Heart left ventricle (tissue), 16 donors: ENCODE results near the gene PLCB4. TPM values are rescaled to one million over a fixed set of nuclear protein-coding genes. Genes with fewer than 3 reads are reported as not detected.

Source experiments
- ATAC-seq, 4 donors: fragments of 200-7000 bp; cut with Tn5 transposase; one replicate each; pipeline ENCODE4 v1.9.1; 2020 to 2022; ENCODE audit warnings: moderate library complexity in 4 of 4, mild to moderate bottlenecking in 3 of 4, moderate number of reproducible peaks in 1 of 4
- DNase-seq, 5 donors: peaks; one replicate each; pipeline ENCODE4 v3.0.0-alpha.2; 2020
- H3K27ac ChIP-seq, 12 donors: fragments of 200-600 bp; sonication (generic) in 4 of 12; one replicate each; pipeline versions ENCODE4 v1.5.0 to v1.8.0; 2016 to 2022; ENCODE audit warnings: mild to moderate bottlenecking in 2 of 12
- H3K27me3 ChIP-seq, 9 donors: fragments of 200-600 bp; sonication (generic) in 2 of 9; one replicate each; pipeline versions ENCODE4 v1.5.1 to v1.8.0; 2016 to 2022; ENCODE audit warnings: mild to moderate bottlenecking in 3 of 9
- H3K36me3 ChIP-seq, 9 donors: fragments of 200-600 bp; sonication (generic) in 2 of 9; one replicate each; pipeline versions ENCODE4 v1.5.0 to v1.8.0; 2018 to 2022; ENCODE audit warnings: mild to moderate bottlenecking in 2 of 9
- H3K4me1 ChIP-seq, 12 donors: fragments of 200-600 bp; sonication (generic) in 4 of 12; one replicate each; pipeline versions ENCODE4 v1.5.0 to v1.8.0; 2016 to 2022; ENCODE audit warnings: mild to moderate bottlenecking in 3 of 12
- H3K4me3 ChIP-seq, 12 donors: fragments of 200-600 bp; sonication (generic) in 4 of 12; one replicate each; pipeline versions ENCODE4 v1.5.0 to v1.8.0; 2017 to 2022; ENCODE audit warnings: mild to moderate bottlenecking in 9 of 12, moderate library complexity in 4 of 12
- H3K9me3 ChIP-seq, 12 donors: fragments of 200-600 bp; sonication (generic) in 4 of 12; one replicate each; pipeline versions ENCODE4 v1.5.0 to v1.8.0; 2016 to 2022; ENCODE audit warnings: mild to moderate bottlenecking in 1 of 12
- CTCF ChIP-seq, 12 donors: fragments of 200-600 bp; sonication (generic) in 4 of 12; IDR thresholded peaks; one replicate each; pipeline versions ENCODE4 v1.5.0 to v1.8.0; 2018 to 2022; ENCODE audit warnings: antibody characterized with exemption in 12 of 12, mild to moderate bottlenecking in 5 of 12
- POLR2A ChIP-seq, 2 donors: fragments of 450-650 bp; IDR thresholded peaks; one replicate each; pipeline ENCODE4 v1.6.1; 2017; ENCODE audit warnings: antibody characterized with exemption in 2 of 2, mild to moderate bottlenecking in 2 of 2, moderate library complexity in 2 of 2
- WGBS, 4 donors: extraction: QIAGEN DNeasy Blood & Tissue Kit in 2 of 4; methylation state at CpG; one replicate each; pipeline versions ENCODE4 v1.1.5 to v1.1.7; 2013 to 2018; 5-methylcytosine and 5-hydroxymethylcytosine counted together
- intact Hi-C, 10 donors: fragments of 100-400 bp; cut with DNase I; formaldehyde crosslinking; loops; one replicate each; pipeline versions ENCODE4 v1.11.1 to v1.14.2; 2022
- polyA plus RNA-seq, 2 donors: library from polyadenylated mRNA; stranded (reverse); fragments of 200-250 nt; gene quantifications; one replicate each; pipeline ENCODE4 v1.2.3, GENCODE V29; 2013
- total RNA-seq, 9 donors: library from RNA; depleted of rRNA in 2 of 9; stranded (reverse); fragments of >200 nt in 2 of 9; fragmentation: NEBNext Ultra II Directional in 3 of 9; extraction: Animal tissue kit (Norgen Biotek cat#: 25700) in 3 of 9; gene quantifications; one replicate each; pipeline versions ENCODE4 v1.1.0 to v1.2.4, GENCODE V29; 2016 to 2023
- donor health status: ischemic (EF 13 %, LVEDD 7.1; RV severe dilation, severe dysfunction).
- donor health status: healthy with polysubstance abuse.
- donor health status: DM: no; HTN: yes; CAD: no.
- donor health status: DM: no; HTN: no; CAD: no.
- donor health status: ischemic (EF 25% LVEDD 6.9; RV normal size, moderate dysfunction).
- donor health status: ischemic (EF 25% LVEDD 5.7; RV mildly dilated, moderate dysfunction).
- donor health status: healthy.
- donor health status: DM: yes; HTN: yes; CAD: no.
- donor health status: ischemic (EF 35%, LVEDD 5.7; RV mildly dilated, moderate dysfunction).
- donor health status: nonischemic (EF 11% LVEDD 7.7; RV severe dilation, severe dysfunction).
- donor health status: DM: yes; HTN: yes; CAD: no.
- donor health status: PGD.
- donor health status: ischemic (EF 29% LVEDD 5.4; RV normal size, mild dysfunction).
- donor health status: nonischemic (EF 23%, LVEDD 6.1; RV moderate dilation, normal function).

PLCB4 gene
- total and polyA plus RNA-seq, 11 donors: 8.4 to 31.8 (median 18.5) TPM

GRCh38 chr20:9407805-9408421 is 339.0 kb downstream of the PLCB4 start:
- intact Hi-C loops: loop anchor here in 9 of 10 donors (1.0 to 5.0 kb wide), 4 partner anchors 201 to 509 kb away; no protein-coding TSS in a partner anchor
- peak in 3 of 5 donors; percentile 32 to 47 (median 33) for DNase-seq
- WGBS, 4 donors: 47 to 48% (median 48%) methylated on average over 8 of the region's 8 CpGs

GRCh38 chr20:9408422-9409300 is 339.8 kb downstream of the PLCB4 start:
- DNase-seq (no peak), ATAC-seq (no peak)
- Histone ChIP-seq H3K36me3 (peaks cover 0 to 94% (median 31%) of the 10 kb centered on the region in 9 donors), H3K27me3 (no peaks in the 10 kb centered on the region), H3K4me3 (no peak overlapping the region), H3K27ac (no peak overlapping the region), H3K4me1 (peaks cover 0 to 7% (median 0%) of the 10 kb centered on the region in 12 donors), H3K9me3 (no peaks in the 10 kb centered on the region)
- TF ChIP-seq POLR2A (IDR thresholded peaks at IDR 0.05) (no peak), CTCF (IDR thresholded peaks at IDR 0.05) (peak in 2 of 12 donors; percentile 7 to 45)
- WGBS, 4 donors: 67 to 77% (median 72%) methylated on average over 10 of the region's 10 CpGs
- intact Hi-C loops: loop anchor here in 7 of 10 donors (1.0 to 5.0 kb wide), 4 partner anchors 200 to 509 kb away; no protein-coding TSS in a partner anchor

More at GRCh38 chr20:9407805-9408421, 339.0 kb downstream of the PLCB4 start:
- Histone ChIP-seq H3K27me3 (no peaks in the 10 kb centered on the region), H3K4me3 (no peak overlapping the region), H3K9me3 (no peaks in the 10 kb centered on the region), H3K36me3 (peaks cover 0 to 96% (median 31%) of the 10 kb centered on the region in 9 donors), H3K4me1 (peaks cover 0 to 7% (median 0%) of the 10 kb centered on the region in 12 donors), H3K27ac (no peak overlapping the region)
- peak; percentile 70 to 90 (median 84) for TF ChIP-seq CTCF (IDR thresholded peaks at IDR 0.05)
- no peak for TF ChIP-seq POLR2A (IDR thresholded peaks at IDR 0.05)
- ATAC-seq: peak in 3 of 4 donors; percentile 81 to 82 (median 81)

- Histone ChIP-seq H3K4me1 (peaks cover 0 to 7% (median 0%) of the 10 kb centered on the region in 12 donors), H3K4me3 (no peak overlapping the region), H3K27me3 (no peaks in the 10 kb centered on the region), H3K36me3 (peaks cover 0 to 93% (median 34%) of the 10 kb centered on the region in 9 donors), H3K27ac (no peak overlapping the region), H3K9me3 (no peaks in the 10 kb centered on the region)
- 90 to 95% (median 92%) methylated on average over 1 of the region's 1 CpG for WGBS, 4 donors
- DNase-seq: no peak
- TF ChIP-seq CTCF (IDR thresholded peaks at IDR 0.05) (no peak), POLR2A (IDR thresholded peaks at IDR 0.05) (no peak)
- intact Hi-C loops: loop anchor here in 5 of 10 donors (2.0 to 5.0 kb wide), 3 partner anchors 199 to 508 kb away; no protein-coding TSS in a partner anchor
- ATAC-seq: no peak
These were observed 340.5 kb downstream of the PLCB4 start for GRCh38 chr20:9409352-9409751.
